PC-9 (cell line): Measurements from ENCODE around the gene LRP2. TPM values are rescaled to one million over a fixed set of nuclear protein-coding genes. Genes with fewer than 3 reads are reported as not detected.

Source experiments
- BruUV-seq: library from RNA; stranded (reverse); fragments of 400-500 nt; replicated peaks from 2 replicates; lab custom pipeline; 2021; lab: Mats Ljungman, UMichigan
- CTCF ChIA-PET: fragments of 300-600 bp; sonication (Branson Sonifier 250); formaldehyde crosslinking; loops from one replicate; lab custom pipeline; 2022; ENCODE audit warnings: antibody characterized with exemption; lab: Charles Lee
- POLR2A ChIA-PET: fragments of 300-600 bp; sonication (Branson Sonifier 250); formaldehyde crosslinking; loops from one replicate; lab custom pipeline; 2022; ENCODE audit warnings: antibody characterized with exemption; ENCODE audit not compliant: unreplicated experiment; lab: Charles Lee
- DNase-seq, 2 experiments: peaks; one replicate each; pipeline versions ENCODE4 v3.0.0 to v3.0.0-alpha.2; 2015 to 2022; ENCODE audit warnings: mixed read lengths in 1 of 2
- H2AFZ ChIP-seq: fragments of 200-600 bp; sonication (generic); 2 replicates; pipeline ENCODE4 v1.8.1; 2017; ENCODE audit warnings: antibody characterized with exemption
- H3F3A ChIP-seq: fragments of 200-600 bp; sonication (generic); 2 replicates; pipeline ENCODE4 v1.8.1; 2017; ENCODE audit warnings: antibody characterized with exemption, mild to moderate bottlenecking, low read depth; ENCODE audit not compliant: insufficient read depth
- H3K27ac ChIP-seq: fragments of 200-600 bp; sonication (generic); 2 replicates; pipeline ENCODE4 v1.6.1; 2016; ENCODE audit warnings: mixed run types
- H3K27me3 ChIP-seq: fragments of 200-600 bp; sonication (generic); 2 replicates; pipeline ENCODE4 v1.6.1; 2016; ENCODE audit warnings: low read depth, mixed run types; ENCODE audit not compliant: insufficient read depth
- H3K36me3 ChIP-seq: fragments of 200-600 bp; sonication (generic); 2 replicates; pipeline ENCODE4 v1.6.1; 2016; ENCODE audit warnings: low read depth, mixed run types
- H3K4me1 ChIP-seq: fragments of 200-600 bp; sonication (generic); replicated peaks from 2 replicates; pipeline ENCODE4 v1.6.1; 2016; ENCODE audit warnings: mixed run types; ENCODE audit not compliant: insufficient read depth
- H3K4me2 ChIP-seq: fragments of 200-600 bp; sonication (generic); 2 replicates; pipeline ENCODE4 v1.6.1; 2017; ENCODE audit warnings: mixed run types
- H3K4me3 ChIP-seq: fragments of 200-600 bp; sonication (generic); 2 replicates; pipeline ENCODE4 v1.6.1; 2016; ENCODE audit warnings: mixed run types
- H3K79me2 ChIP-seq: fragments of 200-600 bp; sonication (generic); 2 replicates; pipeline ENCODE4 v1.6.1; 2017; ENCODE audit warnings: low read depth, mixed run types
- H3K9me2 ChIP-seq: fragments of 200-600 bp; sonication (generic); 2 replicates; pipeline ENCODE4 v1.8.1; 2017; ENCODE audit warnings: mild to moderate bottlenecking; ENCODE audit not compliant: insufficient read depth
- H3K9me3 ChIP-seq: fragments of 200-600 bp; sonication (generic); 2 replicates; pipeline ENCODE4 v1.8.1; 2016; ENCODE audit warnings: low read depth; ENCODE audit not compliant: insufficient read depth
- H4K20me1 ChIP-seq: fragments of 200-600 bp; sonication (generic); 2 replicates; pipeline ENCODE4 v1.8.1; 2017; ENCODE audit not compliant: insufficient read depth
- EZH2 ChIP-seq: fragments of 200-600 bp; sonication (generic); IDR thresholded peaks from 2 replicates; pipeline ENCODE4 v1.8.0; 2017; ENCODE audit warnings: antibody characterized with exemption, low read depth
- intact Hi-C: fragments of 100-400 bp; cut with micrococcal nuclease; formaldehyde crosslinking; loops from one replicate; pipeline ENCODE4 v1.10.0; 2022; ENCODE audit not compliant: unreplicated experiment
- total RNA-seq: library from RNA; stranded (reverse); gene quantifications from 2 replicates; pipeline ENCODE4 v1.2.3, GENCODE V29; 2021
- TF ChIP-seq, protein P1 (sequence below): fragments of 200-600 bp; sonication (generic); conservative IDR thresholded peaks from 2 replicates; pipeline ENCODE4 v1.6.1; 2017; ENCODE audit warnings: mixed run types, antibody characterized with exemption, mild to moderate bottlenecking, moderate library complexity

LRP2 gene
- total RNA-seq, 1 experiment from 2014 or later = not detected

GRCh38 chr2:169165791-169166190, 196.5 kb downstream of the LRP2 start:
- ChIA-PET CTCF (no interaction called here), POLR2A (no interaction called here)
- Histone ChIP-seq H3K79me2 (no peaks in the 10 kb centered on the region), H2AFZ (no peak overlapping the region), H3K4me1 (no peaks in the 10 kb centered on the region), H4K20me1 (no peaks in the 10 kb centered on the region), H3K4me2 (no peak overlapping the region), H3K9me2 (no peaks in the 10 kb centered on the region), H3K4me3 (no peak overlapping the region), H3F3A (no peaks in the 10 kb centered on the region), H3K27ac (no peak overlapping the region), H3K9me3 (no peaks in the 10 kb centered on the region), H3K27me3 (no peaks in the 10 kb centered on the region), H3K36me3 (no peaks in the 10 kb centered on the region)
- BruUV-seq = no TSS peak
- no peak for TF ChIP-seq EZH2
- TF ChIP-seq, protein P1, sequence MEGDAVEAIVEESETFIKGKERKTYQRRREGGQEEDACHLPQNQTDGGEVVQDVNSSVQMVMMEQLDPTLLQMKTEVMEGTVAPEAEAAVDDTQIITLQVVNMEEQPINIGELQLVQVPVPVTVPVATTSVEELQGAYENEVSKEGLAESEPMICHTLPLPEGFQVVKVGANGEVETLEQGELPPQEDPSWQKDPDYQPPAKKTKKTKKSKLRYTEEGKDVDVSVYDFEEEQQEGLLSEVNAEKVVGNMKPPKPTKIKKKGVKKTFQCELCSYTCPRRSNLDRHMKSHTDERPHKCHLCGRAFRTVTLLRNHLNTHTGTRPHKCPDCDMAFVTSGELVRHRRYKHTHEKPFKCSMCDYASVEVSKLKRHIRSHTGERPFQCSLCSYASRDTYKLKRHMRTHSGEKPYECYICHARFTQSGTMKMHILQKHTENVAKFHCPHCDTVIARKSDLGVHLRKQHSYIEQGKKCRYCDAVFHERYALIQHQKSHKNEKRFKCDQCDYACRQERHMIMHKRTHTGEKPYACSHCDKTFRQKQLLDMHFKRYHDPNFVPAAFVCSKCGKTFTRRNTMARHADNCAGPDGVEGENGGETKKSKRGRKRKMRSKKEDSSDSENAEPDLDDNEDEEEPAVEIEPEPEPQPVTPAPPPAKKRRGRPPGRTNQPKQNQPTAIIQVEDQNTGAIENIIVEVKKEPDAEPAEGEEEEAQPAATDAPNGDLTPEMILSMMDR = no peak
- no peak for DNase-seq
- intact Hi-C loops = no loop called here

- no peak overlapping the region for H3K4me3 ChIP-seq
Measured at GRCh38 chr2:169164311-169164710, 198.0 kb downstream of the LRP2 start.

DNA sequence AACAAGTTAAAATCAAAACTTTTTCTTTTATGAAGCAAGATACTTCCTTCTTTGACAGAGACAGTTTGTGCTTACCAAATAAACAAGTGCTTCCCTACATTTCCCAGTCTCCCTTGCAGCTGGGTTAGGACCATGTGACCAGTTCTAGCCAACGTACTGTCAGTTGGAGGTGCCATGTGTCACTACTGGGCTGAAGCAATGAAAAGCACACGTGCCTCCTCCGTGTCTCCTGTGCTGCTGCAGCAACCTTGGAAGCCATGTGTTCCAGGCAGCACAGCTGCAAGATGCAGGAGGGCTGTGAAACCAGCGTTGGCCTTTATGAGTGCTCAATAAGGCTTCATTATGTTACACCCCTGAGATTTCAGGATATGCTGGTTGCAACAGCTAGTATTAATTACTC, 199.7 kb downstream of the LRP2 start:
- no peak for TF ChIP-seq EZH2
- TF ChIP-seq, protein P1 = no peak
- Histone ChIP-seq H2AFZ (no peak overlapping the region), H3K4me3 (no peak overlapping the region), H3K27ac (no peak overlapping the region), H3K4me2 (no peak overlapping the region), H3K36me3 (no peaks in the 10 kb centered on the region), H4K20me1 (no peaks in the 10 kb centered on the region), H3K4me1 (no peaks in the 10 kb centered on the region), H3K9me2 (no peaks in the 10 kb centered on the region), H3K9me3 (no peaks in the 10 kb centered on the region), H3K27me3 (no peaks in the 10 kb centered on the region), H3K79me2 (no peaks in the 10 kb centered on the region), H3F3A (no peaks in the 10 kb centered on the region)
- intact Hi-C loops = no loop called here
- DNase-seq = no peak
- POLR2A ChIA-PET = no interaction called here
- CTCF ChIA-PET = no interaction called here
- BruUV-seq = no TSS peak

More at GRCh38 chr2:169164311-169164710, 198.0 kb downstream of the LRP2 start:
- DNase-seq = no peak
- ChIA-PET POLR2A (no interaction called here), CTCF (no interaction called here)
- Histone ChIP-seq H3K79me2 (no peaks in the 10 kb centered on the region), H3K27ac (no peak overlapping the region), H3K4me2 (no peak overlapping the region), H3K27me3 (no peaks in the 10 kb centered on the region), H2AFZ (no peak overlapping the region), H4K20me1 (no peaks in the 10 kb centered on the region), H3F3A (no peaks in the 10 kb centered on the region), H3K9me2 (no peaks in the 10 kb centered on the region), H3K9me3 (no peaks in the 10 kb centered on the region), H3K36me3 (no peaks in the 10 kb centered on the region), H3K4me1 (no peaks in the 10 kb centered on the region)
- TF ChIP-seq, protein P1 = no peak
- no peak for TF ChIP-seq EZH2
- no TSS peak for BruUV-seq
- intact Hi-C loops = no loop called here
